NB4 (cell line): ENCODE measurements around the gene PCCA.

Experiments
- DNase-seq: peaks from one replicate; pipeline ENCODE4 v3.0.0; 2010; ENCODE audit warnings: low read depth
- H3K4me3 ChIP-seq: one replicate; pipeline ENCODE4 v1.5.1; 2011; ENCODE audit warnings: mild to moderate bottlenecking, low read depth, low read length, moderate library complexity
- CTCF ChIP-seq: IDR thresholded peaks from one replicate; pipeline ENCODE4 v1.5.1; 2012; ENCODE audit warnings: low read depth, low read length
- MAX ChIP-seq: IDR thresholded peaks from 2 replicates; pipeline ENCODE4 v1.6.1; 2011; ENCODE audit warnings: low read depth, low read length
- MYC ChIP-seq: IDR thresholded peaks from 2 replicates; pipeline ENCODE4 v1.6.1; 2011; ENCODE audit warnings: low read depth, low read length
- POLR2A ChIP-seq: IDR thresholded peaks from 2 replicates; pipeline ENCODE4 v1.6.1; 2011; ENCODE audit warnings: mild to moderate bottlenecking; ENCODE audit not compliant: insufficient read length; ENCODE audit errors: extremely low read depth

PCCA gene

GRCh38 chr13:100130092-100130491 is 41.2 kb downstream of the PCCA start:
- no peak for DNase-seq
- TF ChIP-seq MAX (no peak), POLR2A (no peak), MYC (no peak), CTCF (no peak)
- no peak overlapping the region for H3K4me3 ChIP-seq

- no peak for DNase-seq
- no peak overlapping the region for H3K4me3 ChIP-seq
- TF ChIP-seq CTCF (no peak), MYC (no peak), POLR2A (no peak), MAX (no peak)
Observed at GRCh38 chr13:100130930-100131511, 42.1 kb downstream of the PCCA start.

- TF ChIP-seq POLR2A (no peak), MYC (no peak), MAX (no peak), CTCF (no peak)
- H3K4me3 ChIP-seq: no peak overlapping the region
- peak; percentile 90 for DNase-seq
Observed at GRCh38 chr13:100131863-100132574, 43.1 kb downstream of the PCCA start.

- no peak for DNase-seq
- TF ChIP-seq CTCF (no peak), MYC (no peak), MAX (no peak), POLR2A (no peak)
- H3K4me3 ChIP-seq: no peak overlapping the region
Observed at GRCh38 chr13:100138859-100139491, 50.1 kb downstream of the PCCA start.

GRCh38 chr13:100139817-100140216 is 50.9 kb downstream of the PCCA start:
- no peak overlapping the region for H3K4me3 ChIP-seq
- DNase-seq: no peak
- TF ChIP-seq MAX: no peak
- TF ChIP-seq POLR2A: no peak
- no peak for TF ChIP-seq MYC
- no peak for TF ChIP-seq CTCF
